ENCODE results near the gene TRIM29.

TRIM29 gene

DNA sequence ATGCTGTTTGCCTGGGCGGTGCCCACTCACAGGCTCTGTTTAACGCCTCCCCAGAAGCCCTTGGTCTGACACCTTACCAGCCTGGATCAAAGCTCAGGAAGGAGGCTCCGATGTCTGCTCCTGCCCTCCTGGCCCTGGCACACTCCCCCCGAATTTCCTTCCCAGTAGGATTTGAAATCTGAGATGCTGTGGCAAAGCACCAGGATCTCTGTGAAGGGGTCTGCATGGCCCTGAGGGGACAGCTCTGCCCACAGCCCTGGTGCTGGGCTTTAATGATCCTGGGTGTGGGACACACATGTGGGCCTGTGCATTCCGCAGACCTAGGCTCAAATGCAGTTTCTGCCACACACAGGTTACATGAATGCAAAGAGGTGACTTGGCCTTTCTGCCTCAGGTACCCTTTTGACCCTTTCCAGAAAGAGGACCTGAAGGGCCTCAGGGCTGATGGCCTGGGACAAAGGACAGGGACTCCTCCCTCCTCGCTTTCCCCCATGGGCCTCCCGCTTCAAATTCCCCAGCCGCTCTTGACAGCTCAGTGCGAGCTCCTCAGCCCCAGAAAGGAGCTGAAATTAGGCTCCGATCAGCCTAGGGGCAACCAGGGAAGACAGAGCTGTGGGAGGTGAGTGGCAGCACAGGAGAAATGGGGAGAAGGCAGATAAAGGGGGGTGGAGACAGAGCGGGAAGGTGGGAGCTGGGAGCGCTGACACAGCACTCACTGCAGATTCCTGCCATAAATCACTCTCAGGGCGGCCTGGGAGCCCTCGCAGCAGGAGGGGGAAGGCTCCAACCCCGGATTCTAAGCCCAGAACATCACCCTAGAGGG is 41.3 kb downstream of the TRIM29 start:
- DNase-seq (ENCODE audit: low spot score) = no peak

DNA sequence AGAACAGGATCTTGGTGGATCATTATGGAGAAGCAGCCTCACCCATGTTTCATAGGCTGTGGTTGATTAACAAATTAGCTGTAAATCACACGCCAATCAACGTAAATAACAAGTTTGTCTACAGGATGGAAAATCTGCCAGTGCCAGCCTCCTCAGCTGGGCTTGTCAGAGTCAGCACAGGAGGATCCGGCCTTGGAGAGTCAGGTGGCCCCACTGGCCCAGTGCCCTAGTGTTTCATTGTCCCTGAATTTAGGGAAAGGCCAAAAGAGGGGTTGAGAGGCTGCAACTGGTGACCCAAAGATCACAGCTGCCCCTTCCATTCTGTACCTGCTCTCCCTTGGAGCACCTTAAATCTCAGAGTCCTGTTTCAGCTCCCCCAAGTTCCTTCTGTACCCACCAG is 42.4 kb downstream of the TRIM29 start:
- DNase-seq (ENCODE audit: low spot score) = no peak

DNA sequence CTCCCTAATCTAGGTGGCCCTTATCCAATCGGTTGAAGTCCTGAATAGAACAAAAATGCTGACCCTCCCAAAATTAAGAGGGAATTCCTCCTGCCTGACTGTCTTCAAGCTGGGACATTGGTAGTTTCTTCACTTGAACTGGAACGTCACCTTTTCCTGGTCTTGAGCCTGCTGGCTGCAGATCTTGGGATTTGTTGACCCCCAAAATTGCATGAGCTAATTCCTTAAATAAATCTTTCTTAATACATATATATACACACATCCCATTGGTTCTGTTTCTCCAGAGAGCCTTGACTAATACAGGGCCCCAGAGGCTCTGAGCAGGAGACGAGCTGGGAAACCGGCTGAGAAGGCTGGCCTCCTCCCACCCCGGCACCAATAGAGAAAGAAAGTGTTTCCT is 46.2 kb downstream of the TRIM29 start:
- no peak for DNase-seq (ENCODE audit: low spot score)

DNA sequence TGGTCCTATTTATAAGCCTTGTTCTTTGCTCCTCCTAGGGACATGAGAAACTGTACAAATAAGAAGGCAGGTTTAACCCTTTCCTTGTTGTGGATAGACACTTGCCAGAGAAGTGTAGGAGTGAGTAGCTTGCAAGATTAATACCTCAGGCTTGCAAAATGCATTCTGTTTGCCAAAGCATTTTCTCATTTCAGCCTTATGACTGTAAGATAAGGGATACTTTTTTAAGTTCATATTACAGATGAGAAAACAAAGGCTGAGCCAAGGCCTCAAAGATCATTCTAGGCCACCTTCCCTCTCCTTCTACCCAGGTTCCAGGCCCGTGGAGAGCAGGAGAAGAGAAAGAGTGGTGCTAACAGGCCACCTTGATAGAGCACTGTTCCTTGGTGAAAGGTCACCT is 46.8 kb downstream of the TRIM29 start:
- DNase-seq (ENCODE audit: low spot score) = no peak

DNA sequence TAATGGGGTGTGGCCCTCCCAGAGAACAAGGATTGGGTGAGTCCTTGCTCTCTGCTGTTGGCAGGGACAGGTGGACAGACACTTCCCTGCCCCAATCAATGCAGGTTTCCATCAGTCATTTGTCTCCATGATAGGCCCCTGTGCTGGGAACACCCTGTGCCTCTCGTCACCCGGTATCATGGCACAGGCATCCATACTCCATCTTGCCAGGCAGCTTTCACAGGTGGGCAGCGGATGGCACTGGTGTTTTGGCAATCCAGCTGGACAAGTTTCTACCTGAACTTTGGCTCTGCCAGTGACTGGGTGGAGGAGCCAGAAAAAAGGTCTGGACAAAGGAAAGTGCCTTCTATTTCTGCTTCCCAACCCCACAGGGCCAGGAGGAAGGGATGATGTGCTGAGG is 47.5 kb downstream of the TRIM29 start:
- DNase-seq (ENCODE audit: low spot score) = no peak

DNA sequence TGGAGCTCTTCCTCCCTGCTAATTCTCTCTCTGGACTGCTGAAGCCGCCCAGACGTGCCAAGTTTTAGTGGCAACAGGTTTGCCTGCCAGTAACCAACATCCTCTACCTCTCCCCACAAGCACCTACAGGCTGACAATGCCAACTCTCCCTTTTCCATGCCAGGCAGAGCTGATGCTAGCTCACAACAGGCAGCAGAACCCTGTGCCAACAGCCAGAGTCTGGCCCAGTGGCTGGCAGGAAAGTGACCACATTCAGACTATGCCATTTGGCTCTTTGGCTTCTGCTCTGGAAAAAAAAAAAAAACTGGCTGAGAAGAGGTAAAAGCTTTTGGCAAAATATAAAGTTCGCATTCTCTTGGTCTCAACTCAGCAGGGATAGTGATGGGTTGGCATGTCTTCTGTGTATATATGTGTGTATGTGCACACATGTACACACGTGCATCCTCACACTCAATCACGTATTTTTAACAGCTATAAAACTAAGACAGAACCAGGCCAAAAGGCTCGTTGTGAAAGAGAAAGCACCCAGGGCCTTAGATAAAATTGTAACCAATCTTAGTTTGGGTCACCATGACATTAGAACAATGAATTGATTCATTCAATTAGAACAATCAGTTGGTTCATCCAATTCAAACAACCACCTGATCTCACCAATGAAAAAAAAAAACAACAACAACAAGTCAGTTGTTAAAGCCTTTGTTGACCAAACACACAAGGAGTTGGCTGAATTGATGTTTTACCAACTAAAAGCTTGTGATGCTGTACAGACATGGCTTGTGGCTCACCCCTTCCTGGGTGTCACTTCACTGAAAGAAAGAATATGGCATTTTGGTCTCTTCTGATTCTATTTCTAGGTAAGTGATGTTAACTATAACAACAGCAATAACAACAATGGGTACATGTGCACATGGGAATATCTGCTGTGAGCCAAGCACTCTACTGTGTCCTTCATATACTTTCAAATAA is 48.6 kb downstream of the TRIM29 start:
- no peak for DNase-seq (ENCODE audit: low spot score)

DNA sequence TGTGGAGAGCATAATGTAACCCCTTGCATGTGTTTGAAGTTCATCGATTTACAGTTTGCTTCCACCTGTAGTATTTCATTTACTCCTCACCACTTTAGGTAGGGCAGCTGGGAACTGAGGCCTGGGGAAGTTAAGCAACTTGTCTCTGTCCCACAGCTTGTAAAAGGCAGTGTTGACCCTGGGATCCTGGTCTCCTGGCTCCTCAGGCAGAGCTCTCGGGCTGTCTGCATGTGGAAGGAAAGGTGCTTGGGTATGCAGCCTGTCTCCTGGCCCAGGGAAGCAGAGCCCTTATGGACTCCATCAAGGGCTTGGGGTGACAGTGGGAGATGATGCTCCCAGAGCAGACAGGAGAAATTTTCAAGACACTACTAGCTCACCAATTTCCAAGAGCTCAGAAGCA is 49.9 kb downstream of the TRIM29 start:
- DNase-seq (ENCODE audit: low spot score) = no peak

DNA sequence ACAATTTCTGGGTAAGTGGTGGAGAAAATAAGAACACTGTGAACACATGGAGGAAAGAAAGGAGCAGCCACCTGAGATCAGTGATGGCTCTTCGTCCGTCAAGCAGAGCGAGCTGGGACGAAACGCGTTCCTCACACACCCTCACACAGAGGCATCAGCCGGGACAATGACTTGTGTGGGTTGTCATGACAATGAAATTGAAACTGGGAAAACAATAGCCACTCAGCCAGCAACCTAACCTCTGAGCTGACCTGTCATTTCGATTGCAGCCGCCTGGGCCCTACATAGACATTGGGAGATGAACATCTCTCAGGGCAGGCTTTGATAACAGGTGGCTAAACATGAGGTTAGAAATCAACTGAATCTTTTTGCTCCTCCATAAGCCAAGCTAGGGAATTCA is 51.3 kb downstream of the TRIM29 start:
- DNase-seq (ENCODE audit: low spot score) = no peak

DNA sequence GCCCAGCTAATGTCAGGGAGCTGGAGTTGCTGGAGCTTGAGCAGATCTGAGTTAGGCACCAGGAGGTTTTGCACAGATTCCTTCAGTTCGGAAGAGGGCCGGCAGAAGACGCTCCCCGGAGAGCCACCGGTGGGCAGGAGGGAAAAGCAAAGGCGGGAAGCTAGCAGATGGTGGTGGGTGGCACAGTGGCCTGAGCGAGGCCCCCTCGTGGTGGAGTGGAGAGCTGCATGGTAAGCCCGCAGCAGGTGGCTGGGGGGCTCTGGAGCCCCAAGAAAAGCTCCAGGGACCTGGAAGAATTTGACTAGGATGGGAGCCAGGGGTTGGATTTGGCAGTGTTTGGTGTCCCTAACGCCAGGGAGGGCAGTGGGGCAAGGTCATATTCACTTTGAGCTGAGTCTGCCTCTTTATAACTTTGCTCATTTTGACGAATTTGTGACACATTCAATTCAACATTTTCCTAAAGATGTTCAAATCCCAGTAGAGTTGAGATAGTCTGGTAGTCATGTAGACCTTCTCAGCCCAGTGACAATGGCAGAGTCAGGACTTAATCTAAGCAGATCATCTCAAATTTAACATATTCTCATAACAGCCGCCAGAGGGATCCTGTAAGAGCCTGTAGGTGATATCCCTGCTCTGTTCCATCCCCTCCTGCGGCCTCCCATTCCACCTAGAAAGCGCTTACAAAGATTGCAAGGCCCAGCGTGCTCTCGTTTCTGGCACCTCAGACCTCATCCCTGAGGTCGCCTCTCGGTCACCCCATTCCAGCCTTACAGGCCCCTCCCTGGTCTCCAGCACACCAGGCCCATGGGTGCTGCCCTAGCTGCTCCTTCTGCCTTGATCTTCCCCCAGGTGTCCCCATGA is 57.9 kb downstream of the TRIM29 start:
- peak; percentile 22 for DNase-seq (ENCODE audit: low spot score)

DNA sequence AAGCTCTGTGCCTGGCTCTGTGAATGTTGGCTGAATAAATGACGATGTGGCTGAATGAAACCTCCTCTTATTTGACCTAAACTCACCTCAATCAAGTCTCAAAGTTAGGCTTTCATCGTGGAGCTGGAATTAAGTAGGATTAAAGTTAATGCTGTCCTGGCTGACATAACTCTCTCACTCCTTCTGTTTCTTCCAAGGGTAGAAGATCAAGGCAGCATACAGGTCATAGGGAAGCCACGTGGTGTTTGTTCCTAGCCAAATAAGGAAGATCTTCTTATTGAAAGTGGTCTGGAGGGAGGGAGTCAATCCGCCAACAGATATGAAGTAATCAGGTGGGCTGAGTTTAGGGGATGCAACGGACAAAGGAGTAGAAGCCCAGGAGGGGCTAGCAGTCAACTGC is 59.5 kb downstream of the TRIM29 start:
- no peak for DNase-seq (ENCODE audit: low spot score)

DNA sequence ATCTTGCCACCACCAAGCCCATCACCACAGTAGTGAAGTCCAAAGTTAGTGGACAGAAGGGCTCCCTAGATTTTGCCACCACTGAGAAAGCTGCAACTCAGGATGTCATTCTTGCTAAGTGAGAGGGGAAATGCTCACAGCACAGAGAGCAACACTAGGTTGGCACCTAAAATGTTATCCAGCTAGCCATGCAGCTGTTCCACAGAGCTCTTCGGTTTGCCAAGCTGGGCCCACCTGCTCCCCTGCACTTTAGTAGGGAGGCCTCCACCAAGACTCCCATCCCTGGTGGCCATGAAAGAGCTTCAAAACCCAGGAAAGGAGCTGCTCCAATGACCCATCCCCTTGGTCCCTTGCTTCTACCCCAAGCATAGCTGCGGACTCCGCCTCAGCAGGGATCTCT is 63.8 kb downstream of the TRIM29 start:
- no peak for DNase-seq (ENCODE audit: low spot score)

DNA sequence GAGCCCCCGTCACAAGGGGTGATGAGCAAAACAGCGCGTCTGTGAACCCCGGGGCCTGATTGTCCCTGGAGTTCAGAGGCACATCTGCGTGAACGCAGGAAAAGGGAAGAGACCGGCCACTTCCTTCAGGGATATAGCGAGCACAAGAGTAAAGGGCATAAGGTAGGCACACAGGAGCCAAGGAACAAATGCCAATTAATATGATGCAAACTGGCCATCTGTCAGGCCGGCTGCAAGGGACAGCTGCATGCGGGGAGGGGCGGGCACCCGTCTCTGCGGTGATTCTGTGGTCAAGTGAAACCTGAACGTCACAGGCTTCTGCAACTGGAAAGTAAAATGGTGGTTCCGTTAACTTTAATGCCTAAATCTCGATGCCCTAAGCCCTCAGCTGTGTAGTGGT is 64.7 kb downstream of the TRIM29 start:
- DNase-seq (ENCODE audit: low spot score) = no peak

DNA sequence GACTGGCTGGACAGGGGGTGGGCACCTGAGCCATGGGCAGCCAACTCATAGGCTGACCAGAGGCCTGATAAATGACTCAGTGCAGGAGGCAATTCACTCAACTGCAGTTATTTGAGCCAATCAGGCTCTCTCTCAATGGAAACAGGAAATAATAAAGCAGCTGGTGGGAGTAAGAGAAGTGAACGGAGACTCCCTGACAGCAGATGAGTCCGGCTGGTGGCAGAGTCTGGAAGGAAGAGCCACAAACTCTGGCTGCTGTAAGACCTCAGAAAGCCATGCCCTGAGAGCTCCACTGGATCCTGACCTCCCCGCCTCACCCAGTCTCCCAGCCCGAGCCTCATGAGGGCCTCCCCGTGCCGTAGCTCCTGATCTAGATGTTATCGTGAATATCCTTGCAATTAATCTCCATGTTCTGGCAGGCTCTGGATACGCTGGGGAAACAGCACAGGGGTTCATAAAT is 69.8 kb downstream of the TRIM29 start:
- peak; percentile 69 for DNase-seq (ENCODE audit: low spot score)

DNA sequence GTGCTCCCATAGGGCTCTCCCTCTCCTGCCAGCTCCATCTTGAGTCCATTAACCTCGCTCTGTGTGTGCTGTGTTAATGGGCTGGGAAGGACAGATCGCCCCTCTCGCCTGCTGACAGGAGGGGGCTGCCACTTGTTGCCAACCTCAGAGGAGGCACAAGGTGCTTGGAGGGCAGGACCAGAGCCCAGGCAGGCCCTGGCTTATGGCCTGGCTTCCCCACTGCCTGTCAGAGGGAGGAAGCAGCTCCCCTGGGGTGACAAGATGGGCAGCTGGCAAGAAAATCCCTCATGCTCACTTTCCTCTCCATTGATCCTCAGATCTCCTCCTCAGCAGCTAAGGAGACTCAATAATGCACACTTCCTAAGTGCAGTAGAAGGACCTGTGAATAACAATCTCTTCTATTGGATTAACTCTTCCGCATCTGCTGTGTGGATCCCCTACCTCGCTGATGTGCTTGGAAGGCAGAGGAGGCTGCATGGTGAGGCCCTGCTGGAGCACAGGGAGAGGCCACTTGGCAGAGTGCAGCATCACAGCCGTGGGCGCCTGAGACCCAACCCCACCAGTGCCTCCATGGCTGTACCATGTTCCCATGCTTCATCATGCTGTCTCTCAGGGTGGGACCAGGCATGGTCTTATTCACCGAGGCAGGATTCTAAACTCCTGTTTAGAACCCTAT is 70.3 kb downstream of the TRIM29 start:
- DNase-seq (ENCODE audit: low spot score) = no peak

DNA sequence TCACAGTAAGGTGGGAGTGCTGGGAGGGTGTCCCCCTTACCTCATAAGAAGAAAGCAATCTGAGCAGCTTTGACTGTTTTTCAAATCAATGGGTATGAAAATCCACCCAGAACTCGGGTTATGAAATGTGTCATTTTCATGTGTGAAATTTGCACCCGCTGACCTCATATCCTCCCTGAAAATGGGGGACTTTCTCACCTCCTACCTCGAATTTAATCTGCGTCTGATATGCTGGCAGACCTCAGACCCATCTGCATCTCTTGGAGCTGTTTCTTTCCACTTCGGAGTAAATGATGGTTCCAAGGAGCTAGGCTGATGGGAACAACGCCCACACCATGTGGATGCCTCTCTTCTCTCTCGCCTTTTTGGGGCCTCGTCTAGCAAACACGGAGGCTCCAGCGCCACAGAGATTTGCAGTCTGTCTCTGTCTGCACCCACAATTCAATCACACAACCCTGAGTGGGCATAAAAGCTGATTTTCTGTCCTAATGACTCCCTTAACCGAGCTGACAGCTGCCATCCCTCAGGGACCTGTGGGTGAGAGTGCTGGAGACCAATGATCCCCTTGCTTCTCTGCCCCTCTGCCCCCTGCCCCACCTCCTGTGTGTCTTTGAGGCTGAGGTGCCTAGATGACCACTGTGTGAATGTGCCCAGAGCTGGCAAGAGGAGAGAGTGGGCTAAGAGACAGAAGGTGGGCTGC is 71.0 kb downstream of the TRIM29 start:
- no peak for DNase-seq (ENCODE audit: low spot score)

DNA sequence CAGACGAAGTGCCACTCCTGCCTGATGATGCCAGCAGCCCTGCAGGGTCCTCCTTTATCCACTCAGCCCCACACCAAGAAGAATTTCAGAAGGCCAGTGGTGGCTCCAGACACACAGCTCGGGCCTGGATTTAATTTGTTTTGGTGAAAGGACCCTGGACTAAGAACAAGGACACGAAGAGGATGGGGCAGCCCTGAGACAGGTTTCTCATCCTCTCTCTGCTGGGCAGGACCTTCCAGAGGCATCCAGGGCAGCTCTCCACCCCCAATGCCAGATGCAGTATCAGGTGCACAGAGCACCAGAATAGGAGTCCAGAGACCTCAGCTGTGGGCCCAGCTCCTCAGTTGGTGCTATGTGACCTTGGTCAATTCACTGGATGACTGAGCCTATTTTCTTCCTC is 72.0 kb downstream of the TRIM29 start:
- DNase-seq (ENCODE audit: low spot score) = no peak

DNA sequence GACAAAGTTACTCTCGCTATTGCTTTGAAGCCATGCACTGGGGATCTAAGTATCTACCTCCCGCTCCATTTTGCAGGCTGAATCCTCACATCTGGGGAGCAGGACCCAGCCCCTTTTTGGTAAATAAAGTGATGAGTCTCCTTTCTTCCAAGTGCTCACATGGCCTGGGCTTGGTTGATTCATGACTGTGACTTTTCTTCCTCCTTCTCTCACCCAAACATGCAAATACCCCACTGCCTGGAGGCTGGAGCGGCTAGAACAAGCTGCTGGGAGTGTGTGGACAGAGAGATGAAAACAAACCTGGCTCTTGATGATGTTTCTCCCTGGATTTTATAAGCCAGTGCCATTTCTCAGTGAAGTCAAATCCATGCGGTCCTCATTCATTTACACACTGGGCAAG is 72.7 kb downstream of the TRIM29 start:
- no peak for DNase-seq (ENCODE audit: low spot score)

DNA sequence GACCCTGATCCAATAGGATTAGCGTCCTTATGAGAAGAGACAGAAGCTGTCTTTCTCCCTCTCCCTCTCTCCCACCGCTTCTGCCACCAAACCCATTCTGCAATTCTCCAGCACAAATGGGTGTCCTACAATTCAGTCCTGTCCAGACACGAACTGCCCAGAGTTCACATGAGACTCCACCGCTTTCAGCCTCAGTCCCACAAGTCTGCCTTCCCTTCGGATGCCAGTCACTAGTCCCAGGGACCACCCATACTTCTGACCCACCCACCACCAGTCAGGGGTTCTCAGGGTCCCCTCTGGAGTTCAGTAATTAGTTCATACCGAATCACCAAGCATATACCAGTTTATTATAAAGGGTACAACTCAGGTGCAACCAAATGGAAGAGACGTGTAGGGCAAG is 73.6 kb downstream of the TRIM29 start:
- no peak for DNase-seq (ENCODE audit: low spot score)

DNA sequence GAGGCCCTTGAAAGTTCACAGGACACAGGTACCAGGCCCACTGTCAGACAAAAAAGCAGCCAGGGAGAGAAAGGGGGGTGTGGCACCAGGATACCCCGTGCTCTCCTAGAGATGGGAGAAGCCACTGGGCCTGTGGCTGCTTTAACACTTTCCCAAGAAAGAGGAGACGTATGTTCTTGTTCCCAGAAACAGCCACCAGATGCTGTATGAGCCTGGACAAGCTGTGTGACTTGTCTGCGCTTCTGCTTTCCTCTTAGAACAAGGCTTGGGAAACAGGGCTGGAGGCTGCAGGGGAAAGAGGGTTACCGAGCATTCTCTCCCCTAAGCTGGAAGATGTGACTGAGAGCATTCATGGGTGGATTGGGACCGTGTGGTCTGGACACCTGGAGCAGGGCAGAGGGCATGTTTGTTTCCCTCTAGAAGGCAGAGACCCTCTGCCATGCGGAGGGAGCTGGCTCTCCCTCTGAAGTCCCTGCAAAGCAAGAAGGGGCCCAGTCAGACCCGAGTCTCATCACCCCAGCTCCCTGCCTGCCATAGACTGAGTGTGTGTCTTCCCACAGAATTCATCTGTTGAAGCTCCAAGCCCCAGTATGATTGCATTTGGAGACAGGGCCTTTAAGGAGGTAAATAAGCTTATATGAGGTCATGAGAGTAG is 74.1 kb downstream of the TRIM29 start:
- DNase-seq (ENCODE audit: low spot score) = no peak

DNA sequence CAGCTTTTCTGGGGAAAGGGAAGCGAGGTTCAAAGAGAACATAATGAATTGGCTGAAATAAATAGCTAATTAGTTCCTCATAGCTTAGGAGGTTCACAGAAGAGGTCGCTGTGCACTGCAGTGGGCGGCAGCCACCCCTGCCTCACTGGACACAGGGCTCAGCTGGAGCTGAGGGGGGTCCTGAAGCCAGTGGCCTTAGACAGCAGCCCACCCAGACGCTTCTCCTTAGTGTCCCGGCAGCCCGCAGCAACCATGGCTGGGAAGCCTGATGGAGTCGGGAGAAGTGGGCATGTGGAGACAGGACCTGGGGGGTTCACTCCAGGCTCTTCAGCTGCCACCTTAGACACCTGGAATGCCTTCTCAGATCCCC is 75.4 kb downstream of the TRIM29 start:
- no peak for DNase-seq (ENCODE audit: low spot score)
